Stimulated activated CD8-positive, alpha-beta memory T cell treated with anti-CD3 and anti-CD28 coated beads, Interleukin-12 subunit alpha, Interleukin-12 subunit beta, amount 100 ng/mL, for 24 hours (primary cell): Measurements from ENCODE around the gene P2RX3.
"Not testable (repeated sequence)": the region's sequence is repeated elsewhere in the genome, so short reads cannot be mapped to it uniquely, and the experiment has no call there.

Source experiments
- DNase-seq: peaks from one replicate; pipeline ENCODE4 v3.0.0-alpha.2; 2020; ENCODE audit errors: extremely low read depth

The P2RX3 gene

GRCh38 chr11:57348636-57349313, 10.6 kb downstream of the P2RX3 start:
- no peak for DNase-seq

GRCh38 chr11:57349491-57350274, 11.5 kb downstream of the P2RX3 start:
- DNase-seq, result peak; percentile 40

- DNase-seq, result no peak
Measured at GRCh38 chr11:57353036-57353435, 14.9 kb downstream of the P2RX3 start.

- DNase-seq, result no peak
Measured at GRCh38 chr11:57353446-57353845, 15.3 kb downstream of the P2RX3 start.

GRCh38 chr11:57353852-57354251, 15.7 kb downstream of the P2RX3 start:
- DNase-seq, result no peak

- DNase-seq, result no peak
Measured at GRCh38 chr11:57354699-57355098, 16.5 kb downstream of the P2RX3 start.

- DNase-seq, result no peak
Measured at GRCh38 chr11:57356268-57356667, 18.1 kb downstream of the P2RX3 start.

- DNase-seq, result no peak
Measured at GRCh38 chr11:57357310-57357709, 19.2 kb downstream of the P2RX3 start.

- DNase-seq, result no peak
Measured at GRCh38 chr11:57357856-57358255, 19.7 kb downstream of the P2RX3 start.

GRCh38 chr11:57358543-57358961, 20.4 kb downstream of the P2RX3 start:
- no peak for DNase-seq

GRCh38 chr11:57358991-57359390, 20.8 kb downstream of the P2RX3 start:
- no peak for DNase-seq

GRCh38 chr11:57359396-57359795, 21.2 kb downstream of the P2RX3 start:
- no peak for DNase-seq

- no peak for DNase-seq
Measured at GRCh38 chr11:57359896-57360690, 21.9 kb downstream of the P2RX3 start.

- no peak for DNase-seq
Measured at GRCh38 chr11:57360991-57361390, 22.8 kb downstream of the P2RX3 start.

GRCh38 chr11:57361420-57361819, 23.3 kb downstream of the P2RX3 start:
- DNase-seq, result not testable (repeated sequence)

- no peak for DNase-seq
Measured at GRCh38 chr11:57361926-57362325, 23.8 kb downstream of the P2RX3 start.

- no peak for DNase-seq
Measured at GRCh38 chr11:57363131-57364080, 25.3 kb downstream of the P2RX3 start.

GRCh38 chr11:57364851-57365660, 26.9 kb downstream of the P2RX3 start:
- DNase-seq, result no peak

- no peak for DNase-seq
Measured at GRCh38 chr11:57368106-57368844, 30.1 kb downstream of the P2RX3 start.

GRCh38 chr11:57368845-57369232, 30.7 kb downstream of the P2RX3 start:
- no peak for DNase-seq
